ENCODE measurements around the gene RAD51B.
"Not testable (repeated sequence)": the region's sequence is repeated elsewhere in the genome, so short reads cannot be mapped to it uniquely, and the experiment has no call there.

RAD51B gene

GRCh38 chr14:68033336-68033932, 213.9 kb downstream of the RAD51B start:
- DNase-seq = no peak

GRCh38 chr14:68034896-68035295, 215.3 kb downstream of the RAD51B start:
- DNase-seq = no peak

DNA sequence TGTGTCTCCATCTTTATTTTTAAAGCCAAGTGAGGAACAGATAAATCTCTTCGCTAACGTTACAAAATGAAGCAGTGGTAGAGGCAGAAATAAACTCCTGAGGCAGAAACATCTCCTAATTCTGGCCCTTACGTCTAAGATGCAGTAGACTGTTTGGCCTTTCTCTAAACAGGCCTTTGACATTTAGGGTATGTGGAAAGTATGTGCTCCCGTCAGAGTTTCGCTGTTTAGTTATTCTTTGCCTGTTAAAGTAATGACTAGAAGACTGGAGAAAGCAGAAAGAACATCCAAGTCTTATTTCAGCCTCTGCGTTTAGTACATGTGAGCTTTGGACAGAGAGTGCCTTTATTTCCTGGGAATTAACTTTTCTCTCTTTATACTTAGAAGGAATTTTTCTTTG, 216.6 kb downstream of the RAD51B start:
- no peak for DNase-seq

DNA sequence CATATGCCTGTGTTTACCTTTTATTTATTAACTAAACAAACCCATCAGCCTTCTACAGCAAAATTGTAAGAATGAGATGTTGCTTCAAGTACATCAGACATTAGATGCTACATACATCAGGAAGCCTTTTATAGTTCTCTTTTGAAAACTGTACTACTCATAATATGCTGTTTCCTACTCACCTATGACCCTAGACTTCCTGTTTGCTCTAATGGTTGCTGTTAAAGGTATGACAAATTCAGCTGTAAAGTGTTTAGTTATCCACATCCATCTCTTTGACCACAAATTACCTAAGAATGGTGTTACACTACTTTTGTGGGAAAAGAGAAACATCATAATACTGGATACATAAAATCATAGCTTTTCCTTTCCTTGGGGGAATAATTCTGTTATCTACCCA, 220.0 kb downstream of the RAD51B start:
- DNase-seq = no peak

DNA sequence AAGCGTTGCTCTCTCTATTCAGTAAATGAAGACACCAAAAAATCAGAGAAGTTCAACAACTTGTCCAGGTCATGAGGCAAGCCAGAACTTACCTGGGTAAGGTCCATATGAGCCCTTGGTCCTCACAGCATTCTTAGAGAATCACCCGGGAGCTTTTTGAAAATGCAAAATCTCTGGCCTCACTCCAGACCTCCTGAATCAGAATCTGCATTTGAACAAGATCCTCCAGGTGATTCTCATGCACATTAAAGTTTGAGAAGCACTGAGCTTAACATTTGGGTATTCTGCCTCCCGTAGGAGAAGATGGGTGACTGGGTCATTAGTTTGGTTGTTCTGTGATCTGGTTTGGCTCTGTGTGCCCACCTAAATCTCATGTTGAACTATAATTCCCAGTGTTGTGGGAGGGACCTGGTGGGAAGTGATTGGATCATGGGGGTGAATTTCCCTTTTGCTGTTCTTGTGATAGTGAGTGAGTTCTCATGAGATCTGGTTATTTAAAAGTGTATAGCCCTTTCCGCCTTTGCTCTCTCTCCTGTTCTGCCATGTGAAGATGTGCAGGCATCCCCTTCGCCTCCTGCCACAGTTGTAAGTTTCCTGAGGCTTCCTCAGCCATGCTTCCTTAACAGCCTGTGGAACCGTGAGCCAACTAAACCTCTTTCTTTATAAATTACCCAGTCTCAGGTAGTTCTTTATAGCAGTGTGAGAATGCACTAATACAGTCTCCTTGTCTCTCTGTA, 221.2 kb downstream of the RAD51B start:
- no peak for DNase-seq

DNA sequence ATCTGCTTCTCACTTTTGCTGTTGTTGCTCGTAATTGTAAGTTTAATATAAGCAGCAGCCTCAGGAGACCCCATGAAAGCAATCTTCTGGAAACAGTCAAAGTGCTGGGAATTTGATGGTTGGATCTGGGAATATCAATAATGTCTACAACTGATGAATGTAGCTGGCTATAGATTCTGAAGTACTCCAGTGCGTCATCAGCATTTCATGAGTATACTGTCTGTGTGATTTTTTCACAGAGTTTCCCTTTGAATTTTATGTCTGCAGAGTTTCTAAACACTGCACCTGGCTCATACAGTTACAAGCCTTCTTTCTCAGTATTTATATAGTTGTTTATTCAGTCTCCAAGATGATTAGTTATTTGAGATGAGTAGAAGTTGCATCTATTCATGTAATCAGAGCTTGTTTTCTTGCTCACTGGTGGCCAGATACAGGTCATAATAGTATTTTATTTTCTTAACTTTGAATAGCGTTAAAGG, 222.3 kb downstream of the RAD51B start:
- no peak for DNase-seq

GRCh38 chr14:68042586-68043210, 223.1 kb downstream of the RAD51B start:
- no peak for DNase-seq

- DNase-seq = no peak
Measured at GRCh38 chr14:68043752-68044151, 224.2 kb downstream of the RAD51B start.

DNA sequence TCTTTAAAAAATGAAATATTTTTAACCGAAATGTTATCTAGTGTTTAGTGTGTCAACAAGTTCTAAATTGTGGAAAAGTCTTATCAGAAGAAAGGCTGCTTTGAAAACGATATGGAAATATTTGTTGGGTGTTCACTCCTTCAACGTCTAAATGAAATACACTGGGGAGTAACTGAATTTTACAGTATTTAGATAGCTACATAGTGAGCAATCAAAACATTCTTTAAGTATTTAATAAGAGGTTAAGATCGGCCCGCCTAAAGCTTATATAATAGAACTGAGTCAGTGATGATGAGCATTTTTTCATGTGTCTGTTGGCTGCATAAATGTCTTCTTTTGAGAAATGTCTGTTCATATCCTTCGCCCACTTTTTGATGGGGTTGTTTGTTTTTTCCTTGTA, 228.3 kb downstream of the RAD51B start:
- DNase-seq = no peak

DNA sequence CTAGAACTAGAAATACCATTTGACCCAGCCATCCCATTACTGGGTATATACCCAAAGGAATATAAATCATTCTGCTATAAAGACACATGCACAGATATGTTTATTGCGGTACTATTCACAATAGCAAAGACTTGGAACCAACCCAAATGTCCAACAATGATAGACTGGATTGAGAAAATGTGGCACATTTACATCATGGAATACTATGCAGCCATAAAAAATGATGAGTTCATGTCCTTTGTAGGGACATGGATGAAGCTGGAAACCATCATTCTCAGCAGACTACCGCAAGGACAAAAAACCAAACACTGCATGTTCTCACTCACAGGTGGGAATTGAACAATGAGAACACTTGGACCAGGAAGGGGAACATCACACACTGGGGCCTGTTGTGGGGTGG, 229.2 kb downstream of the RAD51B start:
- DNase-seq = not testable (repeated sequence)

- DNase-seq = no peak
Measured at GRCh38 chr14:68050177-68050576, 230.6 kb downstream of the RAD51B start.

GRCh38 chr14:68051146-68051545, 231.6 kb downstream of the RAD51B start:
- DNase-seq = no peak

GRCh38 chr14:68060198-68060597, 240.6 kb downstream of the RAD51B start:
- DNase-seq = no peak

- DNase-seq = no peak
Measured at GRCh38 chr14:68062651-68063050, 243.1 kb downstream of the RAD51B start.

DNA sequence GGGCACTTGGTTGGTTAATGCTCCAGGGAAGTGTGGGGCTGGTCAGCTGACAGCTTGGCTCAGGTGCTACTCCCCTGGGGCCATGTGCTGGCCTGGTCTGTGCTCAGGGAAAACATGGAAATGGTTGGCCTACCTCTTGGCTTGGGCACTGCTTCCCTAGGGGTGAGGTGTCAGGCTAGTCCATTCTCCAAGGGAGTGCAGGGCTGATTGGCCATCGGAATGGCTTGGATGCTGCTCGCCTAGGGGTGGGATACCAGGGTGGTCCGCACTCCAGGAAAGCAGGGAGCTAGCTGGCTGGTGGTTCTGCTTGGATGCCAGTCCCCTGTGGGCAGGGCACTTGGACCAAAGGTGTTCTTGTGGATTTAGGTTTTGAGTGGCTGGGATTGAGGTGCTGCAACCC, 245.7 kb downstream of the RAD51B start:
- no peak for DNase-seq

DNA sequence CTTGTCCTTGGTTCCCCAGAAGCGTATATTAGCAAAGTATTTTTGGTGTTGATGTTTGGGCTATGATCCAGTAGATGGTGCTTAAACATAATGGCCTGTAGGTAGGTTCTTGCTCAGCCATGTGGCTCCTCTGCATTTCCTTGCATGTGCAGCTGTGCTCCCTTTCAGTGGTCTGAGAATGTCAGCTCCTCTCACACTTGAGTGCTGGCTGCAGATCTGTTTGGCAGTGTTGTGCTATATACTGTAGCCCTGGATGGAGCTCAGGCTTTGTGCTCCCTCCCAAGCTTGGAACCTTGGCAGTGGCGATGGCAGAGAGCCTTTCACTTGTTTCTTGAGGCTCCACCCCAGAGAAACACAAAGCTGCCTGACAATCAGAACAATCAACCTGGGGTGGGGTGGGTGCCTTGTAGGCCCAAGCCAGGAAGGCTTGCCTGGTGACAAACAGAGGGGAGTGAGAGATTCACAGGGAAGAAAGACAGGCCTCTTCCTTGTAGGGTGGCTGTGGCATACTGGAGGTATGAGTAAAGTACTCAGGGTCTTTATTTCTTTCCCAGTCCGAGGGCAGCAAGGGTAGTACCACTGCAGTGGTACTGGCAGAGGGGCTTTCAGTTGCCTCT, 255.3 kb downstream of the RAD51B start:
- no peak for DNase-seq

DNA sequence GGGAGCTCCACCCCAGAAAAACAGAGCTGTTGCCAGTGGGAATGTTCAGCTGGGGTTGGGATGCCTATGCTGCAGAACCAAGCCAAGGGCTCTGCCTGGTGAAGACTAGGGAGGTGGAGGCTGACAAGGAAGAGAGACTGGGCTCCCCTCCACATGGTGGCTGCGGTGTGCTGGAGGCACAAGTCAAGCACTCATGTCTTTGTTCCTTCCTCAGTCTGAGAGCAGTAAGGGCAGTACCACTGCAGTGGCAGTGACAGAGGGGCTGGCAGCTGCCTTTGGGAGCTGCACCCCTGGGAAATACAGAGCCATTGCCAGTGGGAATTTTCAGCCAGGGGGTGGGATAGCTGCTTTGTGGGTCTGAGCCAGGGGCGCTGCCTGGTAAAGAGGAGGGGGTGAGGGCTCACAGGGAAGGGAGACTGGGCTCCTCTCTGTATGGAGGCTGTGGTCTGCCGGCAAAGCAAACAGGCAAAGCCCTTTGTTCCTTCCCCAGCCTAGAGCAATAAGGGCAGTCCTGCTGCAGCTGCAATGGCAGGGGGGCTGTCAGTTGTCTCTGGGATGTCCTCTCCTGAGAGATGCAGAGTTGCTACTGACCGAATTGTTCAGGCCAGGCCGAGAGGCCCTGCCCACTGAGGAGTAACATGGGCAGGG, 255.9 kb downstream of the RAD51B start:
- no peak for DNase-seq

- no peak for DNase-seq
Measured at GRCh38 chr14:68076451-68076850, 256.9 kb downstream of the RAD51B start.

DNA sequence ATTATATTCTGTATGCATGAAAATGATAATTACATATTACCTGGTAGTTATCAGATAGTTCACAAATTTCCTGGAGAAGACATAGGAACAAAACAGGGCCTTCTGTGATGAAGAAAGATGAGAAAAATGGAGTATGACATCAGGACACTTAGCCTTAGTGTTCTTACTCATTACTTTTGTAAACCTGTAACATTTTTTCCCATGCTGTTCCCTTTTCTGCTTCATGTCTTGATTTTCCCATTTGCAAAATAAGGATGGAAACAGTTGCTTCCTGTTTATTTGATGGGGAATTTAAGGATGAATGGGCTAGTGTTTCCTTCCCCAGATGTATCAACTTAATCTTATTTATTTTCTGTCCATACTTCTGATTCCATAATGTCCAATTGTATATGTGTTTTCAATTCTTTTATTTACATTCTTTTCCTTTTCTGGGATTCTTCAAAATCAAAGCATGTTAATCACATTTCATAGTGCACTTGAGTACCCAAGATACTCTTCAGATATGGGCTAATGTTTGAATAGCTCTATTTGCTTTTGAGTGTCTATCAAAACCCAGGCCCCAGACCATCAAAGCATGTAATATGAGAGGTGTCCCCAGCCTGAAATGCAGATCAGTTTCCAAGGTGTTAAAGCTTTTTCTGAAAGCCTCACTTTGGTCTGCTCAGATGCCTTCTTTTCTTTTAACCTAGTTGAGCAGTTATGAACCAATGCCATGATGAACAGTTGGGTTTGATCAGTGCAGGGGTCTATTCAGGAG, 260.5 kb downstream of the RAD51B start:
- no peak for DNase-seq

GRCh38 chr14:68081489-68081888, 261.9 kb downstream of the RAD51B start:
- DNase-seq = no peak

DNA sequence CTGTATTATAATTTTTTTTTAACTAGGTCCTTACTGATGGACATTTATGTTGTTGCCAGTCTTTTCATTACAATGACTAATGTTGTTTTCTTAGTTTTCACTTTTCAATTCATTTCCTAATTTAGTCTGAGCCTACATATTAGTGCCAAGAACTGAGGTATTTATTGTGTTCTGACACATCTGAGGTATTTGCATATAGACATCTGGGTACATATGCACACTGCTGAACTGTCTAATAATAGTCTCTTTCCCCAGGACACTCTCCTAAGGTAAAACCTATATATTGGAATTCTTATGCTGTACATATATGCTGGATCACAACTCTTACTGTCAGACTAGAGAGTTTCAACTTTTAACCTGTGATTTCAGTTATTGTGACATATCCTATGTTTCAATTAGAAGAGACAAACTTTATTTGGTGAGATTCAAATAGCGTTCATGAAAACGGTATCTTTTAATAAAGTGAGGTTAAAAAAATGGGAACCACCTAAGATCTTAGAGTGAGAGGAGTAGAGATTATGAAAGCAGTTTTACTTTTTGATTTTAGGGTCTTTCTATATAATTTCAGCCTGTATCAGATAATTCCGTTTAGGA, 263.2 kb downstream of the RAD51B start:
- no peak for DNase-seq

DNA sequence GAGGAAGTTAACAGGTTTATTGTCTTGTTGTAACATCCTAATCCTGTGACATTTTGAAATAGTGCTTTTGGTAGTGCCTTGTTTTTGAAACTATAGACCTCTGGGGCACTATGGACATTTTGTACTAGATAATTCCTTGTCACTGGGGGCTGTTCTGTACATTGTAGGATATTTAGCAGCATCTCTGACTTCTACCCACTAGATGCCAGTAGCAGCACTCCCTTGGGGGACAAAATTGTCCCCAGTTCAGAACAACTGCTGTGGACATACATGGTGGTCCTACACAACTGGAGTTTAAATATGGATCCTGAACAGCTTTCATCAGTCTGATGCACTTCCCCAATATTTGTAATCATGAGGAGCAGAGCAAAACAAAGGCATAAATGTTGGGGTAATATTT, 264.7 kb downstream of the RAD51B start:
- DNase-seq = no peak

Data from MV-4-11 (cell line).